ENCODE measurements around the gene TAS2R41. TPM values are rescaled to one million over a fixed set of nuclear protein-coding genes. Genes with fewer than 3 reads are reported as not detected.

TAS2R41 gene
- total and polyA plus RNA-seq, 2 of the 13 experiments (the other 11 are each of a cell fraction or from before 2014, with no cell fraction given), result not detected

DNA sequence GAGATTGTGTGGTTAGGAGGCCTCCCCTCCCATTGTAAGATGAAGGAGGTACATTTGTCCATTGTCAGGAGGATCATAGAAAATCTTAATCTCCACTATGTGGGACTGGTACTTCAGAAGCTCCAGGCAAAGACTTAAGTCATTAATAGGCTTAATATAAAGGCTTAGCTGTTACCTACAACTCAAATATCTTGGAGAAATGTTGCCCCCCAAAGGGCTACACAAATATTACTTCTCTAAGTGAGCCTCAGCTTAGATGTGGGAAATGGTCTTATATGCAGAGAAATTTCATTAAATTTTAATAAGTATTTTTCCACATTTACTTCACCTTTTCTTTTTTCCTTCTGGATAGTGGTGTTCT, 27.2 kb downstream of the TAS2R41 start:
- DNase-seq (ENCODE audit: low spot score), result no peak
- TF ChIP-seq PAF1 (CRISPR knock-in tag; IDR thresholded peaks at IDR 0.05) (no peak), THYN1 (CRISPR knock-in tag; IDR thresholded peaks at IDR 0.05; ENCODE audit: borderline replicate concordance, low read depth) (no peak), ZZZ3 (CRISPR knock-in tag; IDR thresholded peaks at IDR 0.05; ENCODE audit: borderline replicate concordance) (no peak), NFKB2 (CRISPR knock-in tag; IDR thresholded peaks at IDR 0.05; ENCODE audit: borderline replicate concordance) (no peak), ZNF484 (CRISPR knock-in tag; IDR thresholded peaks at IDR 0.05; ENCODE audit: borderline replicate concordance, low read depth) (no peak), ZNF253 (CRISPR knock-in tag; IDR thresholded peaks at IDR 0.05; ENCODE audit: borderline replicate concordance) (no peak), RBM39 (IDR thresholded peaks at IDR 0.05; ENCODE audit: low read depth, low read length, poor library complexity, severe bottlenecking) (no peak), POLR2G (IDR thresholded peaks at IDR 0.05; ENCODE audit: low read depth, low read length) (no peak), SIN3B (IDR thresholded peaks at IDR 0.05; ENCODE audit: low read length) (no peak), ZNF282 (IDR thresholded peaks at IDR 0.05; ENCODE audit: partially characterized antibody) (no peak), NPAS2 (CRISPR knock-in tag; IDR thresholded peaks at IDR 0.05; ENCODE audit: borderline replicate concordance) (no peak), SRF (IDR thresholded peaks at IDR 0.05; ENCODE audit: low read depth, low read length) (no peak)
- TF ChIP-seq, protein P1, sequence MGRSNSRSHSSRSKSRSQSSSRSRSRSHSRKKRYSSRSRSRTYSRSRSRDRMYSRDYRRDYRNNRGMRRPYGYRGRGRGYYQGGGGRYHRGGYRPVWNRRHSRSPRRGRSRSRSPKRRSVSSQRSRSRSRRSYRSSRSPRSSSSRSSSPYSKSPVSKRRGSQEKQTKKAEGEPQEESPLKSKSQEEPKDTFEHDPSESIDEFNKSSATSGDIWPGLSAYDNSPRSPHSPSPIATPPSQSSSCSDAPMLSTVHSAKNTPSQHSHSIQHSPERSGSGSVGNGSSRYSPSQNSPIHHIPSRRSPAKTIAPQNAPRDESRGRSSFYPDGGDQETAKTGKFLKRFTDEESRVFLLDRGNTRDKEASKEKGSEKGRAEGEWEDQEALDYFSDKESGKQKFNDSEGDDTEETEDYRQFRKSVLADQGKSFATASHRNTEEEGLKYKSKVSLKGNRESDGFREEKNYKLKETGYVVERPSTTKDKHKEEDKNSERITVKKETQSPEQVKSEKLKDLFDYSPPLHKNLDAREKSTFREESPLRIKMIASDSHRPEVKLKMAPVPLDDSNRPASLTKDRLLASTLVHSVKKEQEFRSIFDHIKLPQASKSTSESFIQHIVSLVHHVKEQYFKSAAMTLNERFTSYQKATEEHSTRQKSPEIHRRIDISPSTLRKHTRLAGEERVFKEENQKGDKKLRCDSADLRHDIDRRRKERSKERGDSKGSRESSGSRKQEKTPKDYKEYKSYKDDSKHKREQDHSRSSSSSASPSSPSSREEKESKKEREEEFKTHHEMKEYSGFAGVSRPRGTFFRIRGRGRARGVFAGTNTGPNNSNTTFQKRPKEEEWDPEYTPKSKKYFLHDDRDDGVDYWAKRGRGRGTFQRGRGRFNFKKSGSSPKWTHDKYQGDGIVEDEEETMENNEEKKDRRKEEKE (IDR thresholded peaks at IDR 0.05), result no peak
- Histone ChIP-seq H3K4me3 (replicated peaks in 1 of 3; ENCODE audit: insufficient read depth in 1 of 3, low read depth in 2 of 3, low read length in 3 of 3) (no peak overlapping the region), H3K27ac (ENCODE audit: extremely low read length, insufficient read depth, low read length) (no peak overlapping the region), H3K36me3 (replicated peaks in 1 of 2; ENCODE audit: control insufficient read depth in 1 of 2, insufficient read depth in 2 of 2, low read length in 2 of 2) (no peaks in the 10 kb centered on the region), H3K4me1 (ENCODE audit: insufficient read depth, low read length) (no peaks in the 10 kb centered on the region), H2AFZ (ENCODE audit: low read length) (no peak overlapping the region), H4K20me1 (ENCODE audit: insufficient read depth, low read length) (no peaks in the 10 kb centered on the region), H3K9ac (ENCODE audit: insufficient read depth, low read depth, low read length) (no peak overlapping the region), H3K9me3 (ENCODE audit: low read length) (no peaks in the 10 kb centered on the region), H3K27me3 (ENCODE audit: control insufficient read depth in 1 of 2, insufficient read depth in 2 of 2, low read length in 2 of 2) (no peaks in the 10 kb centered on the region), H3K4me2 (ENCODE audit: low read depth, low read length) (no peak overlapping the region), H3K79me2 (ENCODE audit: insufficient read depth, low read length) (no peaks in the 10 kb centered on the region)
- POLR2A ChIA-PET, result no interaction called here
- no peak for FAIRE-seq
- no peak; the same call in 2 of the 3 replicates for ATAC-seq
- intact Hi-C loops (cut with micrococcal nuclease; ENCODE audit: unreplicated experiment), result no loop called here
- CTCF ChIA-PET (ENCODE audit: low intra/inter-chr PET ratio, low total read pairs), result no interaction called here
- no TSS peak for BruUV-seq (replicated peaks)
- in situ Hi-C loops (cut with HindIII; ENCODE audit: extremely low pct_ligation_motif_present, low pct_unique_long_range_greater_than_20kb), result no loop called here
